Trophoblast cell (in vitro differentiated cells and primary cell): Measurements from ENCODE around the gene PRKCI. TPM values are rescaled to one million over a fixed set of nuclear protein-coding genes. Genes with fewer than 3 reads are reported as not detected.

Source experiments
- DNase-seq, 2 donors: peaks; one replicate each; pipeline ENCODE4 v3.0.0-alpha.2; 2016
- H2AFZ ChIP-seq: 2 replicates; pipeline ENCODE4 v1.6.1; 2013; ENCODE audit warnings: low read length, moderate library complexity, mild to moderate bottlenecking; ENCODE audit not compliant: insufficient read depth, poor library complexity
- H2AK5ac ChIP-seq: 2 replicates; pipeline ENCODE4 v1.6.1; 2013; ENCODE audit warnings: mild to moderate bottlenecking, low read length
- H2BK120ac ChIP-seq: 2 replicates; pipeline ENCODE4 v1.6.1; 2013; ENCODE audit warnings: low read length, mild to moderate bottlenecking, moderate library complexity; ENCODE audit not compliant: insufficient read depth, poor library complexity
- H2BK12ac ChIP-seq: 2 replicates; pipeline ENCODE4 v1.6.1; 2013; ENCODE audit warnings: mild to moderate bottlenecking, low read length, moderate library complexity
- H2BK5ac ChIP-seq: 2 replicates; pipeline ENCODE4 v1.6.1; 2013; ENCODE audit warnings: low read length, low read depth, moderate library complexity, mild to moderate bottlenecking; ENCODE audit not compliant: poor library complexity
- H3K14ac ChIP-seq: 2 replicates; pipeline ENCODE4 v1.6.1; 2013; ENCODE audit warnings: mild to moderate bottlenecking, low read length
- H3K18ac ChIP-seq: 2 replicates; pipeline ENCODE4 v1.6.1; 2013; ENCODE audit warnings: mild to moderate bottlenecking, low read length
- H3K23ac ChIP-seq: 2 replicates; pipeline ENCODE4 v1.6.1; 2013; ENCODE audit warnings: low read length
- H3K27ac ChIP-seq: 2 replicates; pipeline ENCODE4 v1.5.1; 2013; ENCODE audit warnings: low read depth, mild to moderate bottlenecking, inconsistent platforms, low read length, moderate library complexity
- H3K27me3 ChIP-seq: 2 replicates; pipeline ENCODE4 v1.6.1; 2013; ENCODE audit warnings: inconsistent platforms, mild to moderate bottlenecking, low read length, moderate library complexity; ENCODE audit not compliant: insufficient read depth
- H3K36me3 ChIP-seq, 2 experiments: 1 replicate in 1 of 2; 2 replicates in 1 of 2; pipeline ENCODE4 v1.6.1; 2013; ENCODE audit warnings: low read length in 2 of 2, mild to moderate bottlenecking in 2 of 2, moderate library complexity in 1 of 2; ENCODE audit not compliant: insufficient read depth in 2 of 2, control insufficient read depth in 1 of 2
- H3K4ac ChIP-seq: 2 replicates; pipeline ENCODE4 v1.6.1; 2013; ENCODE audit warnings: low read depth, mild to moderate bottlenecking, low read length, moderate library complexity
- H3K4me1 ChIP-seq, 2 experiments: 1 replicate in 1 of 2; 2 replicates in 1 of 2; pipeline ENCODE4 v1.6.1; 2013; ENCODE audit warnings: low read length in 2 of 2, mild to moderate bottlenecking in 2 of 2, moderate library complexity in 1 of 2; ENCODE audit not compliant: insufficient read depth in 2 of 2, control insufficient read depth in 1 of 2
- H3K4me2 ChIP-seq: 2 replicates; pipeline ENCODE4 v1.6.1; 2013; ENCODE audit warnings: inconsistent platforms, mild to moderate bottlenecking, low read length, moderate library complexity
- H3K4me3 ChIP-seq: 2 replicates; pipeline ENCODE4 v1.5.1; 2013; ENCODE audit warnings: mild to moderate bottlenecking, low read depth, low read length, inconsistent platforms
- H3K79me1 ChIP-seq: one replicate; pipeline ENCODE4 v1.6.1; 2013; ENCODE audit warnings: low read length
- H3K79me2 ChIP-seq: 2 replicates; pipeline ENCODE4 v1.6.1; 2013; ENCODE audit warnings: low read length, mild to moderate bottlenecking; ENCODE audit not compliant: control insufficient read depth, insufficient read depth, poor library complexity
- H3K9ac ChIP-seq: 2 replicates; pipeline ENCODE4 v1.6.1; 2013; ENCODE audit warnings: mild to moderate bottlenecking, low read length
- H3K9me3 ChIP-seq: 2 replicates; pipeline ENCODE4 v1.6.1; 2013; ENCODE audit warnings: low read depth, mild to moderate bottlenecking, control low read depth, inconsistent platforms, low read length; ENCODE audit not compliant: insufficient read depth
- H4K12ac ChIP-seq: 2 replicates; pipeline ENCODE4 v1.6.1; 2013; ENCODE audit warnings: low read depth, mild to moderate bottlenecking, low read length, moderate library complexity
- H4K8ac ChIP-seq: 2 replicates; pipeline ENCODE4 v1.6.1; 2013; ENCODE audit warnings: low read depth, mild to moderate bottlenecking, low read length, moderate library complexity
- H4K91ac ChIP-seq: one replicate; pipeline ENCODE4 v1.6.1; 2013; ENCODE audit warnings: low read depth, mild to moderate bottlenecking, low read length, moderate library complexity
- WGBS: extraction: QIAGEN DNeasy Blood & Tissue Kit; methylation state at CpG from one replicate; pipeline ENCODE4 v1.1.7; 2013; ENCODE audit warnings: missing lambda C conversion rate; ENCODE audit not compliant: insufficient read length, insufficient coverage; ENCODE audit errors: extremely low coverage; 5-methylcytosine and 5-hydroxymethylcytosine counted together
- polyA plus RNA-seq: library from polyadenylated mRNA; stranded (reverse); fragments of 200-250 nt; gene quantifications from 2 replicates; pipeline ENCODE4 v1.2.3, GENCODE V29; 2013

PRKCI gene
- 23.7 and 24.6 TPM in 2 replicates for polyA plus RNA-seq

GRCh38 chr3:170221924-170222646 is at the start of gene PRKCI:
Gene PRKCI, plus strand, starts transcription at chr3:170222424. Its CDS starts 246 bp downstream, at chr3:170222670.
- peaks cover 6% of the 10 kb centered on the region for H3K79me1 ChIP-seq
- H3K14ac ChIP-seq, result peak within 1 kb of the TSS; percentile 87
- H3K18ac ChIP-seq, result peak within 1 kb of the TSS; percentile 71
- peak within 1 kb of the TSS; percentile 66 for H4K12ac ChIP-seq
- no peaks in the 10 kb centered on the region for H3K4me1 ChIP-seq
- H2AK5ac ChIP-seq, result no peak within 1 kb of the TSS
- H2AFZ ChIP-seq, result peak within 1 kb of the TSS; percentile 97
- peak within 1 kb of the TSS; percentile 75 for H3K4ac ChIP-seq
- no peaks in the 10 kb centered on the region for H3K27me3 ChIP-seq
- no CpG with 5 or more reads among the region's 60 CpGs for WGBS
- peak within 1 kb of the TSS; percentile 96 for H2BK5ac ChIP-seq
- H3K23ac ChIP-seq, result no peak within 1 kb of the TSS
- H3K27ac ChIP-seq, result peak within 1 kb of the TSS; percentile 59
- DNase-seq, result peak; percentile 93 to 97
- H2BK120ac ChIP-seq, result peak within 1 kb of the TSS; percentile 97
- peak within 1 kb of the TSS; percentile 85 for H3K4me2 ChIP-seq
- peak within 1 kb of the TSS; percentile 96 for H3K4me3 ChIP-seq
- peak within 1 kb of the TSS; percentile 67 for H2BK12ac ChIP-seq
- peaks cover 6% of the 10 kb centered on the region for H3K79me2 ChIP-seq
- peak within 1 kb of the TSS; percentile 84 for H4K8ac ChIP-seq
- peak within 1 kb of the TSS; percentile 86 for H3K9ac ChIP-seq
- H3K9me3 ChIP-seq, result no peaks in the 10 kb centered on the region
- peak within 1 kb of the TSS; percentile 95 for H4K91ac ChIP-seq
- no peaks in the 10 kb centered on the region for H3K36me3 ChIP-seq

DNA sequence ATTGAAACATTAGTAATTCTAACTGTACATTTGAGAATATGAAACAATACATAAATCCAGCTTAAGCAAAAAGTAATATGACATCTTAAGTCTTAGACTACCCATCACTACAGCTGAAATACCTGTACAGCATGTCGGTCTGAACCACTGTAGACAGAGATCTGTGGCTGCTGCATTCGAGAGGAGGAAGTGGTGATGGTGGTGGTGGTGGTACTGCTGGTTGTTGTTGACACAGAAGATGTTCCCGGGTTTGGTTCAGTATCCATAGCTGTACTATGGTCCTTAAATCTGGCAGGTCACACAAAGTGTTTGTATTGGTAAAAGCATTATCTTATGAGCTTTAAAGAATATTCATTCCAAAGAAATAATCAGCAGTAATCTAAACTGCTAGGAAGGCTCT is 43.6 kb upstream of the PRKCI start:
- no peaks in the 10 kb centered on the region for H3K9me3 ChIP-seq

GRCh38 chr3:170179432-170179831 is 42.8 kb upstream of the PRKCI start:
- Histone ChIP-seq H3K36me3 (peaks cover 15 to 21% of the 10 kb centered on the region in 2 experiments), H3K4me3 (no peak overlapping the region), H3K4me2 (no peak overlapping the region), H3K4ac (no peak overlapping the region), H3K9me3 (no peaks in the 10 kb centered on the region), H4K91ac (no peak overlapping the region), H3K4me1 (peaks cover 3% of the 10 kb centered on the region in 2 experiments), H3K27ac (no peak overlapping the region), H2BK12ac (no peak overlapping the region), H4K8ac (no peak overlapping the region), H3K23ac (no peak overlapping the region), H3K18ac (no peak overlapping the region), H2AK5ac (no peak overlapping the region), H3K27me3 (no peaks in the 10 kb centered on the region), H2AFZ (no peak overlapping the region), H3K79me2 (peaks cover 9% of the 10 kb centered on the region), H3K79me1 (peaks cover 7% of the 10 kb centered on the region), H4K12ac (no peak overlapping the region), H2BK120ac (no peak overlapping the region), H3K14ac (no peak overlapping the region), H2BK5ac (no peak overlapping the region), H3K9ac (no peak overlapping the region)
- no CpG with 5 or more reads among the region's 1 CpG for WGBS
- DNase-seq, result no peak

More for the DNA sequence above, 43.6 kb upstream of the PRKCI start:
- H2BK5ac ChIP-seq, result no peak overlapping the region
- no peak overlapping the region for H3K18ac ChIP-seq
- no peak overlapping the region for H3K4me3 ChIP-seq
- no peak overlapping the region for H3K9ac ChIP-seq
- no peak overlapping the region for H3K27ac ChIP-seq
- H3K27me3 ChIP-seq, result no peaks in the 10 kb centered on the region
- H3K23ac ChIP-seq, result no peak overlapping the region
- peaks cover 20 to 24% of the 10 kb centered on the region in 2 experiments for H3K36me3 ChIP-seq
- no peak overlapping the region for H4K12ac ChIP-seq
- no peak overlapping the region for H2AK5ac ChIP-seq
- peak; percentile 12 to 43 for DNase-seq
- peaks cover 9% of the 10 kb centered on the region for H3K79me2 ChIP-seq
- H3K14ac ChIP-seq, result no peak overlapping the region
- no CpG with 5 or more reads among the region's 3 CpGs for whole genome bisulfite sequencing
- no peak overlapping the region for H3K4me2 ChIP-seq
- H4K91ac ChIP-seq, result no peak overlapping the region
- no peak overlapping the region for H2BK12ac ChIP-seq
- H3K4me1 ChIP-seq, result peaks cover 3% of the 10 kb centered on the region in 2 experiments
- peaks cover 7% of the 10 kb centered on the region for H3K79me1 ChIP-seq
- no peak overlapping the region for H2BK120ac ChIP-seq
- no peak overlapping the region for H3K4ac ChIP-seq
- no peak overlapping the region for H2AFZ ChIP-seq
- H4K8ac ChIP-seq, result no peak overlapping the region

GRCh38 chr3:170180079-170180907 is 41.9 kb upstream of the PRKCI start:
- peak overlapping the region; percentile 66 for H2AK5ac ChIP-seq
- H4K8ac ChIP-seq, result peak overlapping the region; percentile 98
- peak in 1 of 2 donors; percentile 32 for DNase-seq
- peak overlapping the region; percentile 71 for H3K4me2 ChIP-seq
- H3K4ac ChIP-seq, result peak overlapping the region; percentile 95
- H3K27ac ChIP-seq, result no peak overlapping the region
- peak overlapping the region; percentile 59 for H2BK5ac ChIP-seq
- no peaks in the 10 kb centered on the region for H3K9me3 ChIP-seq
- peaks cover 7% of the 10 kb centered on the region for H3K79me1 ChIP-seq
- peaks cover 9% of the 10 kb centered on the region for H3K79me2 ChIP-seq
- peak overlapping the region; percentile 98 for H3K9ac ChIP-seq
- H3K18ac ChIP-seq, result peak overlapping the region; percentile 95
- peaks cover 3% of the 10 kb centered on the region in 2 experiments for H3K4me1 ChIP-seq
- H2AFZ ChIP-seq, result peak overlapping the region; percentile 88
- no peak overlapping the region for H3K23ac ChIP-seq
- H3K14ac ChIP-seq, result no peak overlapping the region
- H4K12ac ChIP-seq, result no peak overlapping the region
- H3K27me3 ChIP-seq, result no peaks in the 10 kb centered on the region
- no peak overlapping the region for H2BK12ac ChIP-seq
- no CpG with 5 or more reads among the region's 16 CpGs for WGBS
- H3K36me3 ChIP-seq, result peaks cover 13 to 19% of the 10 kb centered on the region in 2 experiments
- peak overlapping the region; percentile 46 for H2BK120ac ChIP-seq
- H3K4me3 ChIP-seq, result peak overlapping the region; percentile 95
- H4K91ac ChIP-seq, result peak overlapping the region; percentile 19
